LNCAP (cell line): ENCODE measurements around the gene FMO2.
A peak's percentile ranks its signal among the peaks of the same experiment; 100 is the strongest.

Experiments
- TF ChIP-seq, protein P1 (sequence below): fragments of 450-650 bp; IDR thresholded peaks from 2 replicates; pipeline ENCODE4 v1.5.1; 2017; ENCODE audit warnings: mild to moderate bottlenecking

FMO2 gene

GRCh38 chr1:171174560-171175294 is 10.4 kb upstream of the FMO2 start:
- TF ChIP-seq, protein P1, sequence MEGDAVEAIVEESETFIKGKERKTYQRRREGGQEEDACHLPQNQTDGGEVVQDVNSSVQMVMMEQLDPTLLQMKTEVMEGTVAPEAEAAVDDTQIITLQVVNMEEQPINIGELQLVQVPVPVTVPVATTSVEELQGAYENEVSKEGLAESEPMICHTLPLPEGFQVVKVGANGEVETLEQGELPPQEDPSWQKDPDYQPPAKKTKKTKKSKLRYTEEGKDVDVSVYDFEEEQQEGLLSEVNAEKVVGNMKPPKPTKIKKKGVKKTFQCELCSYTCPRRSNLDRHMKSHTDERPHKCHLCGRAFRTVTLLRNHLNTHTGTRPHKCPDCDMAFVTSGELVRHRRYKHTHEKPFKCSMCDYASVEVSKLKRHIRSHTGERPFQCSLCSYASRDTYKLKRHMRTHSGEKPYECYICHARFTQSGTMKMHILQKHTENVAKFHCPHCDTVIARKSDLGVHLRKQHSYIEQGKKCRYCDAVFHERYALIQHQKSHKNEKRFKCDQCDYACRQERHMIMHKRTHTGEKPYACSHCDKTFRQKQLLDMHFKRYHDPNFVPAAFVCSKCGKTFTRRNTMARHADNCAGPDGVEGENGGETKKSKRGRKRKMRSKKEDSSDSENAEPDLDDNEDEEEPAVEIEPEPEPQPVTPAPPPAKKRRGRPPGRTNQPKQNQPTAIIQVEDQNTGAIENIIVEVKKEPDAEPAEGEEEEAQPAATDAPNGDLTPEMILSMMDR = no peak

DNA sequence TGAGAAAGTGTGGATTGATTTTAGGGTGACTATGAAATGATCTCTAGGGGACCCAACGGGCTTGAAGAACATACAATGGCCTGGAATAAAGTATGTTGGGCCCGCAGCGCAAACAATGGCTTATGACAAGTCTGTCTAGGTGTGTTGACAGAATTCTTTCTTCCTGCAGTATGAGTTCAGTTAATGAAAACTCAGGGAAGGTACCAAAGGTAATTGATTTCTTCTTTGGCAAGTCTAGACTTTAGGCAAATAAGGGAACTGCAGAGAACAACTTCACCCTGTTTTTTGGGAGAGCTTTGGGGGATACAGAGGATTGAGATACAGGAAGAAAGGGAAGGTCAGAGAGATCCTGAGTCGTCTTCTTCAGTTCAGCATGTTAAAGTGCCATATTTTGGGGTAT is 7.8 kb upstream of the FMO2 start:
- TF ChIP-seq, protein P1 = no peak

- TF ChIP-seq, protein P1 = no peak
Measured at GRCh38 chr1:171179318-171180227, 5.5 kb upstream of the FMO2 start.

GRCh38 chr1:171180670-171181069 is 4.4 kb upstream of the FMO2 start:
- TF ChIP-seq, protein P1 = no peak

DNA sequence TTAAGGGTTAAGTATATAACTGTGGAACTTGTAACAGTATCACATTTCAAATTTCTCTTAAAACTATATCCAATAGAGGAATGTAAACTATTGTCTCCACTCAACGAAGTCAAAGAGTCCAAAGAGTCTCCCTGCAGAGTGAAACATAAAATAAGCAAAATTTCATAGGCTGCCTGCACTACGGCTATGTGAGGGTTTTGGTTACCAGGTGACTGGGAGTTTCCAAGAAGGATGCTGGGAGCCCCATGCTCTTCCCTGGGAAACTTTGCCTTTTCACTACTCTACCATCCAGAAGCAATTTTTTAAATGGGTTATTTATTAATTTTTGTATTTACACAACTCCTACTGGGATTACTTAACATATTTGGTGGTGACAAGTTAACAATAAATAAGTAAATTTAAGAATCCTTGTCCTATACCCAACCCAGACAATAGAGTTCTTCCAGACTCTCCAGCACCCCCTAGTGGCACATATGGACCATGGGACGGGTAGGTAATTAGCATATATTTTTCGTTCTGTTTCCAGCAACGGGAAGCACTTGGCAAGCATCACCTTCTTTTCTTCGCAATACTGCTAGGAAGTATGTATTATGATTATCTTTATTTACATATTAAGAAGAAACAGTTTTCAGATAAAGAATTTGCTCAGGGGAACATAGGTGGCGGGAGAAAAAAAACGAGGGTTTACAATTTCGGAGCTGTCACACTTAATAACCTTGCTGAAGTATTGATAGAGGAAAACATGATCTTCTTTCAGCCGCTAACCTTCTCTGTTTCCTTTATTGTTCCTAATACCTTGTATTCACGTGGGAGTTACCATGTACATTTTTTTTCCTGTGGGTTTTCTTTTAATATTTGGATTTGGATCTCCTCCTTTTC is 3.5 kb downstream of the FMO2 start:
- TF ChIP-seq, protein P1 = peak; percentile 96

- TF ChIP-seq, protein P1 = no peak
Measured at GRCh38 chr1:171191992-171192391, 6.9 kb downstream of the FMO2 start.

GRCh38 chr1:171195767-171196166 is 10.7 kb downstream of the FMO2 start:
- TF ChIP-seq, protein P1 = no peak
